Posterior cingulate gyrus (tissue), 11 donors: Measurements from ENCODE around the gene MMP23B.

Experiments
- DNase-seq, 10 donors: peaks; one replicate each; pipeline versions ENCODE4 v3.0.0 to v3.0.0-alpha.2; 2020 to 2021; ENCODE audit warnings: mixed read lengths in 3 of 10
- intact Hi-C: fragments of 100-400 bp; cut with DNase I; formaldehyde crosslinking; loops from one replicate; pipeline ENCODE4 v1.15.1; 2023

MMP23B gene

GRCh38 chr1:1683104-1683905, 51.3 kb downstream of the MMP23B start:
- DNase-seq = peak in 1 of 10 donors; percentile 54
- intact Hi-C loops = no loop called here
